ENCODE measurements around the gene TTC28.

DNA sequence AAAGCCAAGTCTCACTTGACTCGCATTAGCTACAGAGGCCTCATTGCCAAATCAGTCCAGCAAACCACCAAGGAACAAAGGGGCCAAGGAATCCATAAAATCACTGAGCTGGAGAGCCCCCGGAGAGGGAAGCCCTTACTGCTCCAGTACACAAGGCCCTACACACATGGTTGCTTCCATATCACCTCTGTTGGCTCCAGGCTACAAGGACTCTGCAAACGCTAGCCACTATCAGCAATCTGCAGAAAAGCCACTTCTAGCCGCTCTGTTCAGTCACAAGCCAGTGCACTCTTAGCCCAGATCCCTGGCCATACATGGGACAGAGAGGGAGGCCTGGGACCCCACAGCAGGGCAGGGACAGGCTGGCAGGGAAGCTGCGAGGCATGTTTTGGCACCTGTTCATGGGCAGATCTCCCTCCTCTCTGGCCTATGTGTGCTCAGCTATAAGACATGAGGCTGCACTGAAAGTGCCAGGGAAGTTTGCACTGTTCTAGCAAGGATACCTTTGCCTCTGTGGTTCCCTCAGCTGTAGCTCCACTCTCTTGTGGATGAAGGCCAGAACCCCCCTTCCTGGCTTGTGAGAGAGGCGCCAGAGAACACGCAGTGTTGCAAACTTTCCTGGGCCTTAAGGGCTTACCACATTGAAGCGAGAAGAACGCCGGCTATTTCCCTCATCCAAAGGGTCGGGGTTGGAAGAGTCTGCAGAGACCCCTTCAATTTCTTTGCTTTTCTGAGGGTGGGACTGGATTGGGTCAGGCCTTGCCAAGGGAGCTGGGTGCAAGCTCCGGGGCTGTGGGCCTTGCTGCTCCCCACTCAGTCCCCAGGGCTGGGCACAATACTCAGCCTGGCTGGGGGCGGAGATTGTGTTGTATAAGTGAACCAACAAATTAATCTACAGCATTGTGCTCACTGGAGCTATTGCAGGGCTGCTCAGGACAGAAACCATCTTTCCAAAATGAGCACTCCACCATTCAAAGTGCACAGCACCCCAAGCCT lies 651.9 kb downstream of the TTC28 start:
- TF ChIP-seq, protein P1, sequence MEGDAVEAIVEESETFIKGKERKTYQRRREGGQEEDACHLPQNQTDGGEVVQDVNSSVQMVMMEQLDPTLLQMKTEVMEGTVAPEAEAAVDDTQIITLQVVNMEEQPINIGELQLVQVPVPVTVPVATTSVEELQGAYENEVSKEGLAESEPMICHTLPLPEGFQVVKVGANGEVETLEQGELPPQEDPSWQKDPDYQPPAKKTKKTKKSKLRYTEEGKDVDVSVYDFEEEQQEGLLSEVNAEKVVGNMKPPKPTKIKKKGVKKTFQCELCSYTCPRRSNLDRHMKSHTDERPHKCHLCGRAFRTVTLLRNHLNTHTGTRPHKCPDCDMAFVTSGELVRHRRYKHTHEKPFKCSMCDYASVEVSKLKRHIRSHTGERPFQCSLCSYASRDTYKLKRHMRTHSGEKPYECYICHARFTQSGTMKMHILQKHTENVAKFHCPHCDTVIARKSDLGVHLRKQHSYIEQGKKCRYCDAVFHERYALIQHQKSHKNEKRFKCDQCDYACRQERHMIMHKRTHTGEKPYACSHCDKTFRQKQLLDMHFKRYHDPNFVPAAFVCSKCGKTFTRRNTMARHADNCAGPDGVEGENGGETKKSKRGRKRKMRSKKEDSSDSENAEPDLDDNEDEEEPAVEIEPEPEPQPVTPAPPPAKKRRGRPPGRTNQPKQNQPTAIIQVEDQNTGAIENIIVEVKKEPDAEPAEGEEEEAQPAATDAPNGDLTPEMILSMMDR (IDR thresholded peaks at IDR 0.05; ENCODE audit: poor library complexity, severe bottlenecking), result no peak
- no peak for TF ChIP-seq MXI1 (conservative IDR thresholded peaks at IDR 0.05; ENCODE audit: poor library complexity, severe bottlenecking)

All from neural cell (in vitro differentiated cells).